SK-N-SH (cell line): Measurements from ENCODE around the gene CYP8B1. TPM values are rescaled to one million over a fixed set of nuclear protein-coding genes. Genes with fewer than 3 reads are reported as not detected.

ENCODE experiments used
- CTCF ChIA-PET: fragments of 300-600, 350-600 bp; formaldehyde crosslinking; extraction: SDS; loops from one replicate; lab custom pipeline; 2021; lab: Yijun Ruan, JAX
- POLR2A ChIA-PET: fragments of 350-600 bp; sonication (Branson Sonifier 250); formaldehyde crosslinking; extraction: SDS; loops from one replicate; lab custom pipeline; 2020; ENCODE audit warnings: antibody characterized with exemption, inconsistent platforms; lab: Yijun Ruan, JAX
- DNase-seq: peaks from one replicate; pipeline ENCODE4 v3.0.0; 2012
- H2AFZ ChIP-seq: fragments of 200-600 bp; sonication (generic); 2 replicates; pipeline ENCODE4 v1.8.1; 2016; ENCODE audit warnings: antibody characterized with exemption, mild to moderate bottlenecking, low read depth
- H3F3A ChIP-seq: fragments of 200-600 bp; sonication (generic); replicated peaks from 2 replicates; pipeline ENCODE3; 2016; ENCODE audit warnings: antibody characterized with exemption, mild to moderate bottlenecking; ENCODE audit not compliant: insufficient read depth
- H3K27ac ChIP-seq, 2 experiments: fragments of 200-500 bp in 1 of 2; fragments of 200-600 bp in 1 of 2; sonication (Bioruptor generic) in 1 of 2; sonication (generic), shearing (Covaris generic) in 1 of 2; 2 replicates each; pipeline versions ENCODE4 v1.5.1 to v1.6.1; 2014 to 2016; ENCODE audit warnings: low read depth in 2 of 2, inconsistent platforms in 1 of 2, low read length in 1 of 2, mild to moderate bottlenecking in 1 of 2, mixed read lengths in 1 of 2
- H3K27me3 ChIP-seq: fragments of 200-600 bp; sonication (generic), shearing (Covaris generic); 2 replicates; pipeline ENCODE4 v1.6.1; 2016; ENCODE audit warnings: mixed run types; ENCODE audit not compliant: insufficient read depth
- H3K36me3 ChIP-seq, 2 experiments: fragments of 200-500 bp in 1 of 2; fragments of 200-600 bp in 1 of 2; sonication (Bioruptor generic) in 1 of 2; sonication (generic) in 1 of 2; replicated peaks in 1 of 2; 2 replicates each; pipeline versions ENCODE3 to v1.5.1; 2014 to 2016; ENCODE audit warnings: low read length in 1 of 2, mild to moderate bottlenecking in 1 of 2; ENCODE audit not compliant: insufficient read depth in 2 of 2, control insufficient read depth in 1 of 2
- H3K4me1 ChIP-seq, 2 experiments: fragments of 200-500 bp in 1 of 2; fragments of 200-600 bp in 1 of 2; sonication (Bioruptor generic) in 1 of 2; sonication (generic), shearing (Covaris generic) in 1 of 2; 2 replicates each; pipeline versions ENCODE4 v1.5.1 to v1.6.1; 2014 to 2016; ENCODE audit warnings: low read depth in 1 of 2, low read length in 1 of 2, mixed run types in 1 of 2; ENCODE audit not compliant: insufficient read depth in 2 of 2, control insufficient read depth in 1 of 2
- H3K4me2 ChIP-seq: fragments of 200-600 bp; sonication (generic), shearing (Covaris generic); 2 replicates; pipeline ENCODE4 v1.6.1; 2017; ENCODE audit warnings: mixed run types
- H3K4me3 ChIP-seq, 2 experiments: fragments of 200-500 bp in 1 of 2; fragments of 200-600 bp in 1 of 2; sonication (Bioruptor generic) in 1 of 2; sonication (generic), shearing (Covaris generic) in 1 of 2; 2 replicates each; pipeline versions ENCODE4 v1.5.1 to v1.8.1; 2014 to 2016; ENCODE audit warnings: low read depth in 2 of 2, inconsistent platforms in 1 of 2, low read length in 1 of 2, mild to moderate bottlenecking in 1 of 2, mixed read lengths in 1 of 2, moderate library complexity in 1 of 2
- H3K79me2 ChIP-seq: fragments of 200-600 bp; sonication (generic); 2 replicates; pipeline ENCODE4 v1.8.1; 2017; ENCODE audit warnings: mild to moderate bottlenecking; ENCODE audit not compliant: insufficient read depth
- H3K9ac ChIP-seq: fragments of 200-600 bp; sonication (generic); 2 replicates; pipeline ENCODE4 v1.6.1; 2017; ENCODE audit warnings: mixed run types
- H3K9me2 ChIP-seq: fragments of 200-600 bp; sonication (generic); 2 replicates; pipeline ENCODE4 v1.6.1; 2017; ENCODE audit warnings: mixed run types
- H3K9me3 ChIP-seq: fragments of 200-600 bp; sonication (generic); 2 replicates; pipeline ENCODE4 v1.6.1; 2017; ENCODE audit warnings: mixed run types, mild to moderate bottlenecking, moderate library complexity
- H4K20me1 ChIP-seq: fragments of 200-600 bp; sonication (generic); 2 replicates; pipeline ENCODE4 v1.6.1; 2017; ENCODE audit warnings: mild to moderate bottlenecking, mixed run types; ENCODE audit not compliant: insufficient read depth
- CTCF ChIP-seq: fragments of 200-600 bp; sonication (generic); IDR thresholded peaks from 2 replicates; pipeline ENCODE4 v1.6.1; 2017; ENCODE audit warnings: antibody characterized with exemption, mild to moderate bottlenecking, moderate library complexity
- EZH2phosphoT487 ChIP-seq: fragments of 200-600 bp; sonication (generic); IDR thresholded peaks from 2 replicates; pipeline ENCODE4 v1.6.1; 2017; ENCODE audit warnings: low read depth, mixed run types, mild to moderate bottlenecking, antibody characterized with exemption, moderate library complexity, borderline replicate concordance
- FOSL2 ChIP-seq: IDR thresholded peaks from 2 replicates; pipeline ENCODE4 v1.4.0; 2012; ENCODE audit warnings: low read depth, mild to moderate bottlenecking, moderate library complexity, borderline replicate concordance
- FOXJ3 ChIP-seq: sonication (generic); formaldehyde crosslinking; IDR thresholded peaks from 2 replicates; pipeline ENCODE4 v1.5.1; 2020; ENCODE audit warnings: mild to moderate bottlenecking, missing genetic modification reagents
- GABPA ChIP-seq: IDR thresholded peaks from 2 replicates; pipeline ENCODE4 v1.4.0; 2012; ENCODE audit warnings: low read depth, mild to moderate bottlenecking
- NFIC ChIP-seq: IDR thresholded peaks from 2 replicates; pipeline ENCODE4 v1.4.0; 2012; ENCODE audit warnings: borderline replicate concordance
- NRF1 ChIP-seq: IDR thresholded peaks from 2 replicates; pipeline ENCODE4 v1.6.1; 2012; ENCODE audit warnings: low read depth, mild to moderate bottlenecking, low read length
- POLR2AphosphoS5 ChIP-seq: IDR thresholded peaks from 2 replicates; pipeline ENCODE4 v1.6.1; 2012; ENCODE audit warnings: low read depth, low read length
- RAD21 ChIP-seq: IDR thresholded peaks from 2 replicates; pipeline ENCODE4 v1.6.1; 2012; ENCODE audit warnings: mild to moderate bottlenecking, low read length
- RFX5 ChIP-seq: IDR thresholded peaks from 2 replicates; pipeline ENCODE4 v1.6.1; 2012; ENCODE audit warnings: mild to moderate bottlenecking, improper control_type of control experiment, low read length
- WGBS: methylation state at CpG from one replicate; pipeline ENCODE4 v1.1.6; 2017; ENCODE audit warnings: low lambda C conversion rate; 5-methylcytosine and 5-hydroxymethylcytosine counted together
- polyA plus RNA-seq, 3 experiments: library from polyadenylated mRNA; depleted of rRNA; stranded (reverse); fragments of >200 nt; gene quantifications; 2 replicates each; pipeline ENCODE4 v1.2.3, GENCODE V29; 2012
- TF ChIP-seq, protein P1 (sequence below): fragments of 150-350 bp; IDR thresholded peaks from 2 replicates; pipeline ENCODE4 v1.6.1; 2016; ENCODE audit warnings: mild to moderate bottlenecking, low read depth, low read length
- TF ChIP-seq, protein P2 (sequence below): IDR thresholded peaks from 2 replicates; pipeline ENCODE4; 2012

The CYP8B1 gene
- polyA plus RNA-seq, 1 of the 3 experiments (the other 2 are of a cell fraction) = not detected

- peaks cover 0 to 6% of the 10 kb centered on the region in 2 experiments; a peak in 2 of 4 replicates for H3K4me1 ChIP-seq
- H4K20me1 ChIP-seq = no peaks in the 10 kb centered on the region
- no peaks in the 10 kb centered on the region; the same call in 1 of the 2 replicates for H3K27me3 ChIP-seq
- 30% methylated on average over 4 of the region's 4 CpGs for WGBS
- no peaks in the 10 kb centered on the region for H3F3A ChIP-seq
- no peak overlapping the region for H3K9ac ChIP-seq
- H2AFZ ChIP-seq = no peak overlapping the region
- no peaks in the 10 kb centered on the region for H3K9me2 ChIP-seq
- H3K79me2 ChIP-seq = no peaks in the 10 kb centered on the region
- H3K36me3 ChIP-seq = no peaks in the 10 kb centered on the region
- ChIA-PET CTCF (interaction anchor here (0.6 to 2.3 kb wide), 2 partner anchors 7 to 580 kb away, joined by 3 to 13 read pairs; no protein-coding TSS in a partner anchor), POLR2A (no interaction called here)
- no peaks in the 10 kb centered on the region for H3K9me3 ChIP-seq
- H3K4me3 ChIP-seq = no peak overlapping the region
- no peak overlapping the region for H3K27ac ChIP-seq
- no peak for TF ChIP-seq GABPA
- TF ChIP-seq NRF1 = no peak
- TF ChIP-seq, protein P1, sequence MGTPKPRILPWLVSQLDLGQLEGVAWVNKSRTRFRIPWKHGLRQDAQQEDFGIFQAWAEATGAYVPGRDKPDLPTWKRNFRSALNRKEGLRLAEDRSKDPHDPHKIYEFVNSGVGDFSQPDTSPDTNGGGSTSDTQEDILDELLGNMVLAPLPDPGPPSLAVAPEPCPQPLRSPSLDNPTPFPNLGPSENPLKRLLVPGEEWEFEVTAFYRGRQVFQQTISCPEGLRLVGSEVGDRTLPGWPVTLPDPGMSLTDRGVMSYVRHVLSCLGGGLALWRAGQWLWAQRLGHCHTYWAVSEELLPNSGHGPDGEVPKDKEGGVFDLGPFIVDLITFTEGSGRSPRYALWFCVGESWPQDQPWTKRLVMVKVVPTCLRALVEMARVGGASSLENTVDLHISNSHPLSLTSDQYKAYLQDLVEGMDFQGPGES = no peak
- DNase-seq = no peak
- H3K4me2 ChIP-seq = no peak overlapping the region
Observed at GRCh38 chr3:42827654-42828053, 48.0 kb downstream of the CYP8B1 start.

DNA sequence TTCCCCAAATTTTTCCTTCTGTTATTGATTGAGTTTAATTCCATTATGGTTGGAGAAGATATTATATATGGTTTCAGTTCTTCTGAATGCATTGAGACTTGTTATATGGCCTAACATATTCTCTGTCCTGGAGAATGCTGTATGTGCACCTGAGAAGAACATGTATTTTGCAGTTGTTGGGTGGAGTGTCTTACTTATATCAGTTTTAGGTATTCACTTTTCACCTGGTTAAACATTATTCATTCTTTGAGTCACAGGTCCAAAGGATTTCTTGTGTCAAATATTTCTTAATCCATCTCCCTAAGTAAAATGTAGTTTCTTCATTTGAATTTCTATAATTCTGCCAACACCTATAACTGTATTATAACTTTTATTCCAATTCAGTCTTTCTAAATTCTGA is 48.7 kb downstream of the CYP8B1 start:
- CTCF ChIA-PET = no interaction called here

More for the DNA sequence above, 48.7 kb downstream of the CYP8B1 start:
- no peaks in the 10 kb centered on the region for H3K9me2 ChIP-seq
- H3F3A ChIP-seq = no peaks in the 10 kb centered on the region
- H3K9ac ChIP-seq = no peak overlapping the region
- POLR2A ChIA-PET = no interaction called here
- H2AFZ ChIP-seq = no peak overlapping the region
- no peaks in the 10 kb centered on the region for H3K79me2 ChIP-seq
- no peak overlapping the region for H3K27ac ChIP-seq
- no peak for DNase-seq
- TF ChIP-seq CTCF = no peak
- TF ChIP-seq RAD21 = no peak
- no peak for TF ChIP-seq RFX5
- TF ChIP-seq FOSL2 = no peak
- no peak for TF ChIP-seq FOXJ3 (CRISPR knock-in tag)
- no peak for TF ChIP-seq POLR2AphosphoS5
- no peak for TF ChIP-seq NFIC
- no peak for TF ChIP-seq EZH2phosphoT487
- TF ChIP-seq, protein P2, sequence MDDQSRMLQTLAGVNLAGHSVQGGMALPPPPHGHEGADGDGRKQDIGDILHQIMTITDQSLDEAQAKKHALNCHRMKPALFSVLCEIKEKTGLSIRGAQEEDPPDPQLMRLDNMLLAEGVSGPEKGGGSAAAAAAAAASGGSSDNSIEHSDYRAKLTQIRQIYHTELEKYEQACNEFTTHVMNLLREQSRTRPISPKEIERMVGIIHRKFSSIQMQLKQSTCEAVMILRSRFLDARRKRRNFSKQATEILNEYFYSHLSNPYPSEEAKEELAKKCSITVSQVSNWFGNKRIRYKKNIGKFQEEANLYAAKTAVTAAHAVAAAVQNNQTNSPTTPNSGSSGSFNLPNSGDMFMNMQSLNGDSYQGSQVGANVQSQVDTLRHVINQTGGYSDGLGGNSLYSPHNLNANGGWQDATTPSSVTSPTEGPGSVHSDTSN = no peak
- no peak for TF ChIP-seq NRF1
- TF ChIP-seq, protein P1 = no peak
- H3K27me3 ChIP-seq = no peaks in the 10 kb centered on the region; the same call in 1 of the 2 replicates
- H3K36me3 ChIP-seq = no peaks in the 10 kb centered on the region
- H4K20me1 ChIP-seq = no peaks in the 10 kb centered on the region
- H3K9me3 ChIP-seq = no peaks in the 10 kb centered on the region
- no peak overlapping the region for H3K4me2 ChIP-seq
- H3K4me3 ChIP-seq = no peak overlapping the region
- H3K4me1 ChIP-seq = peaks cover 0 to 6% of the 10 kb centered on the region in 2 experiments; a peak in 2 of 4 replicates
